Measurements from ENCODE around the gene PCSK7. TPM values are rescaled to one million over a fixed set of nuclear protein-coding genes. Genes with fewer than 3 reads are reported as not detected.

The PCSK7 gene
- total RNA-seq, 6 donors from 2014 or later = 45.0 to 138 (median 63.8) TPM

GRCh38 chr11:117157507-117157906, 74.4 kb downstream of the PCSK7 start:
- no peak overlapping the region for H3K4me3 ChIP-seq
- TF ChIP-seq, protein P1, sequence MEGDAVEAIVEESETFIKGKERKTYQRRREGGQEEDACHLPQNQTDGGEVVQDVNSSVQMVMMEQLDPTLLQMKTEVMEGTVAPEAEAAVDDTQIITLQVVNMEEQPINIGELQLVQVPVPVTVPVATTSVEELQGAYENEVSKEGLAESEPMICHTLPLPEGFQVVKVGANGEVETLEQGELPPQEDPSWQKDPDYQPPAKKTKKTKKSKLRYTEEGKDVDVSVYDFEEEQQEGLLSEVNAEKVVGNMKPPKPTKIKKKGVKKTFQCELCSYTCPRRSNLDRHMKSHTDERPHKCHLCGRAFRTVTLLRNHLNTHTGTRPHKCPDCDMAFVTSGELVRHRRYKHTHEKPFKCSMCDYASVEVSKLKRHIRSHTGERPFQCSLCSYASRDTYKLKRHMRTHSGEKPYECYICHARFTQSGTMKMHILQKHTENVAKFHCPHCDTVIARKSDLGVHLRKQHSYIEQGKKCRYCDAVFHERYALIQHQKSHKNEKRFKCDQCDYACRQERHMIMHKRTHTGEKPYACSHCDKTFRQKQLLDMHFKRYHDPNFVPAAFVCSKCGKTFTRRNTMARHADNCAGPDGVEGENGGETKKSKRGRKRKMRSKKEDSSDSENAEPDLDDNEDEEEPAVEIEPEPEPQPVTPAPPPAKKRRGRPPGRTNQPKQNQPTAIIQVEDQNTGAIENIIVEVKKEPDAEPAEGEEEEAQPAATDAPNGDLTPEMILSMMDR (IDR thresholded peaks at IDR 0.05) = no peak
- no peak for TF ChIP-seq POLR2AphosphoS5 (IDR thresholded peaks at IDR 0.05)
- no peak for TF ChIP-seq EP300 (IDR thresholded peaks at IDR 0.05)
- no peak for TF ChIP-seq POLR2A (IDR thresholded peaks at IDR 0.05)
- H3K9me3 ChIP-seq = no peaks in the 10 kb centered on the region
- DNase-seq = no peak
- H3K27me3 ChIP-seq = no peaks in the 10 kb centered on the region
- H3K36me3 ChIP-seq = peaks cover 5 to 66% (median 10%) of the 10 kb centered on the region in 4 donors
- peak overlapping the region in 1 of 4 donors; percentile 27 for H3K27ac ChIP-seq
- 91 to 100% methylated on average over 2 of the region's 2 CpGs for WGBS, 2 donors
- no peak for ATAC-seq (ENCODE audit: low FRiP score in 2 of 2)
- peaks cover 16 to 36% (median 20%) of the 10 kb centered on the region in 4 donors for H3K4me1 ChIP-seq

GRCh38 chr11:117154468-117154867, 77.4 kb downstream of the PCSK7 start:
- no peaks in the 10 kb centered on the region for H3K27me3 ChIP-seq
- H3K27ac ChIP-seq = no peak overlapping the region
- no peak for TF ChIP-seq POLR2AphosphoS5 (IDR thresholded peaks at IDR 0.05)
- no peak for TF ChIP-seq EP300 (IDR thresholded peaks at IDR 0.05)
- TF ChIP-seq, protein P1 (IDR thresholded peaks at IDR 0.05) = no peak
- no peak for TF ChIP-seq POLR2A (IDR thresholded peaks at IDR 0.05)
- H3K4me1 ChIP-seq = peaks cover 7 to 40% (median 14%) of the 10 kb centered on the region in 4 donors
- no peaks in the 10 kb centered on the region for H3K9me3 ChIP-seq
- no peak for ATAC-seq (ENCODE audit: low FRiP score in 2 of 2)
- no peak for DNase-seq
- no peak overlapping the region for H3K4me3 ChIP-seq
- WGBS, 2 donors = 96 to 97% methylated on average over 5 of the region's 5 CpGs
- H3K36me3 ChIP-seq = peaks cover 0 to 47% (median 0%) of the 10 kb centered on the region in 4 donors

Small RNA genes within 50 kb of the gene (small RNA-seq; reads per million reads assigned to genes)
- 0 reads per million in 4 donors for gene RF00564

Other genes starting within 250 kb of the PCSK7 start
- gene SIK3, start 133.6 kb downstream of the PCSK7 start, total RNA-seq = 100 to 1,000 TPM in 1 of 6 donors, 10 to 100 TPM in 5; 26.9 to 115 (median 43.7) TPM
- 100 to 1,000 TPM in 1 of 6 donors, 10 to 100 TPM in 5; 63.9 to 101 (median 81.3) TPM for gene PAFAH1B2, start 87.8 kb downstream of the PCSK7 start, total RNA-seq
- 100 to 1,000 TPM in 4 of 6 donors, 10 to 100 TPM in 2; 62.8 to 287 (median 153) TPM for gene SIDT2, start 53.3 kb downstream of the PCSK7 start, total RNA-seq
- 100 to 1,000 TPM; 105 to 608 (median 334) TPM for gene TAGLN, start 32.7 kb downstream of the PCSK7 start, total RNA-seq
- gene RNF214, start 598 bp upstream of the PCSK7 start, total RNA-seq = 10 to 100 TPM in 4 of 6 donors, 1 to 10 TPM in 2; 9.0 to 24.1 (median 19.8) TPM
- gene BACE1-AS, start 59.3 kb upstream of the PCSK7 start, total RNA-seq = 1 to 10 TPM; 3.8 to 7.4 (median 5.0) TPM
- 10 to 100 TPM; 11.1 to 37.9 (median 25.5) TPM for gene BACE1, start 84.2 kb upstream of the PCSK7 start, total RNA-seq
- 10 to 100 TPM; 16.1 to 73.3 (median 27.9) TPM for gene CEP164, start 95.8 kb upstream of the PCSK7 start, total RNA-seq